GM19238 (cell line): ENCODE results near the gene GFY.

ENCODE experiments used
- DNase-seq: peaks from one replicate; pipeline ENCODE4 v3.0.0; 2011; ENCODE audit warnings: low spot score; ENCODE audit not compliant: insufficient read length

The GFY gene

DNA sequence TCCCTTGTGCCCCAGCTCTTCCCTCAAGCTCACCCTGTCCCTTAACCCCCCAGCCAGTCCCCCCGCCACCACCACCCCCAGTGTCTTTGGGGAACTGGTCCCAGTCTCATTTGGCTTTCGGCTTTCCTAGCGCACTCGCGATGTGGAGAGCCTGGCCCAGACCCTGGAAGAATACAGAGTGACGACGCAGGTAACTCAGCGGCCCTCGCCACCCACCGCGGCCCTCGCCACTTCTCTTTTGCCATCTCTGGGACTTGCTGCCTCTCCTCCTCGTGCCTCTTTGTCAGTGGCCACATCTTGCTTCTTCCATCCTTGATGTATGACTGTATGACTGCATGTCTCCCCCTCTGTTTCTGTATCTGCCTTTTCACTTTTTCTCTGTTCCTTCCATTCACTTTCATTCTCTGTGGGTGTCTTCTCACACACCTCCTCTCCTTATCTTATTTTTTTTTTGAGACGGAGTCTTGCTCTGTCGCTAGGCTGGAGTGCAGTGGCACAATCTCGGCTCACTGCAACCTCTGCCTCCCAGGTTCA lies 17.6 kb upstream of the GFY start:
- DNase-seq = no peak

DNA sequence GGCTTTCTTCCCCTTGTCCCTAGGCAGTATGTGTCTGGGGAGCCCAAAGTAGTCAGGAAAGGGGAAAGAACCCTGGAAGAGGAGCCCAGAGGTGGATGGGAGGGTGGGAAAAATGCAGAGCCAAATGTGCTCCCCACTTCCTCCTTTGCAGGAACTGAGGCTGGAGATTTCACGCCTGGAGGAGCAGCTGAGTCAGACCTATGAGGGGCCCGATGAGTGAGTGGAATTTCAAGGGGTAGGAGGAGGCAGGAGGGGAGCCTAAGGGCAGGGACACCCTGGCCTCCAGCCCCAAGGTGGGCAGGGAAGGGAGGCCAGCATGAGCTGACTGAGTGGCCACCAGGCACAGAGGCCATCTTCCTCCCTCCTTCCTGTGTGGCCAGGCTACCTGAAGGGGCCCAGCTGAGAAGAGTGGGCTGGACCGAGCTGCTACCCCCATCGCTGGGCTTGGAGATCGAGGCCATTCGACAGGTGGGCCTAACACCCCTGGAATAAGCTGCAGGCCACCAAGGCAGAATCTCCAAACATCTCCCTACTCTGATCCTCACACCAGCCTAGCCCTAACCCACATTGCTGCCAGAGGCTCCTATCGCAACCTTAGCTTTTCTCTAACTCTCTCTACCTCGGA lies 16.3 kb upstream of the GFY start:
- no peak for DNase-seq

DNA sequence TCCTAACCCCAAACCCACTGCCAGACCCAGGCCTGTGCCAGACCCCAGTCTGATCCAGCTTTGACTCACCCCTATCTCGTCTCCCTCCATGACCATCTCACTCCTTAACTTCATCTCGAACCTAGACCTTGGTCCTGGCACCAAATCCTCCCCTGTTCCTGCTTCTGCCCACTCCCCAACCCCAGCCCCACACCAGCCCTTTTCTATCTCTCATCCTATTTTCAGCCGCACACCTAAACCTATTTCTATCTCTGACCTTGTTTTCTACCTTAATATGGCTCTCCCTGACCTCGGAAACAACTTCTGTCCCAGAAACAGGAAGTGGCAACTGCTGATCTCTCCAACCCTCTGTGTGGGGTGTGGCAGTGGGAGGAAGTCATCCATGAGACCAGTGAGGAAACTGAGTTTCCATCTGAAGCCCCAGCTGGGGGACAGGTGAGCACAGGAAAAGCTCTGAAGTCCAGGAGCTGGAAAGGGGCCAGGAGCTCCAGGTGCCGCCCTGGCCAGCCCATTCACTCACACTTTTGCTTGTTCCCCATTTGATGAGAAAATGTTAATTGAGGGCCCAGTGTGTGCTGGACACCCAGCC lies 15.7 kb upstream of the GFY start:
- no peak for DNase-seq

DNA sequence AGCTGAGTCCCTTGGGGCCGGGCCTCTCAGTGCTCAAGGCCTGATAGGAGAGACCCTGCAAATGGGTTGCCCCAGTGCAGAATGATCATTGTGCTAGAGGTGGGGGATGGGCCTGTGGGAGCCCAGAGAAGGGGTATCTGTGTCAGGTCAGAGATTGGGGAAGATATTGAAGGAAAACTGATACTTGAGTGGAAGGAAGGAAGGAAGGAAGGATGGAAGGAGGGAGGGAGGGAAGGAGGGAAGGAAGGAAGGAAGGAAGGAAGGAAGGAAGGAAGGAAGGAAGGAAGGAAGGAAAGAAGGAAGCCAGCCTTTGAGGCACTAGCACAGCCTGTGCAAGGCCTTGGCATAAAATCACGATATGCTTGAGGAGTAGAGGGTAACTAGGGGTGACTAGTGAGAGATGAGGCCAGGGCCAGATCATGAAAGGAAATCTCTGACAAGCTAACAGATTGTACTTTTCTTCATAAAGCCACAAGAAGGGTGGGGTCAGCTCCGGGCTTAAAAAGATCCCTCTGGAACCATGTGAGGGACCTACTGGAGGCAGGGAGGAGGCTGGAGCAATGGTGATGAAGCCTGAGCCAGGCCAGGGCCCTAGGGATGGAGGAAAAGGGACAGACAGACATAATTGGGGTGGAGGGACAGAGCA lies 13.4 kb upstream of the GFY start:
- no peak for DNase-seq

DNA sequence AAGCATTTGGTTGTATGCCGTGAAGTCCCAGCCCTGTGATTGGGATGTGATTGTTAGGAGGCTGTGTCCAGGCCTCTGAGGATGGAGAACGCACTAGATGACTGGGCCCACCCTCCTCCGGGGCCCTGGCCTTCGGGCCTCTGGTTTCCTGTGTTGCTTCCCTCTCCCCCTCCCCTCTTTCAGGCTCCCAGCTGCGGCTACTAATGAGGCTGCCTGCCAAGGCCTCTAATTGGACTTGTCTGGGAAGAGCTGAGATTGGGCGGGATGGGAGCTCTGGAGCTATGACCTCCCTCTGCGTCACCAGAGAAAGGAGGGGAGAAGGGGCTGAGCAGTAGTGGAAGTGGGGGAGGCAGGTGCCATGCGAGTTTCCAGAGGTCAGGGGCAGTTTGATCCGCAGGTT lies 11.8 kb upstream of the GFY start:
- DNase-seq = no peak

DNA sequence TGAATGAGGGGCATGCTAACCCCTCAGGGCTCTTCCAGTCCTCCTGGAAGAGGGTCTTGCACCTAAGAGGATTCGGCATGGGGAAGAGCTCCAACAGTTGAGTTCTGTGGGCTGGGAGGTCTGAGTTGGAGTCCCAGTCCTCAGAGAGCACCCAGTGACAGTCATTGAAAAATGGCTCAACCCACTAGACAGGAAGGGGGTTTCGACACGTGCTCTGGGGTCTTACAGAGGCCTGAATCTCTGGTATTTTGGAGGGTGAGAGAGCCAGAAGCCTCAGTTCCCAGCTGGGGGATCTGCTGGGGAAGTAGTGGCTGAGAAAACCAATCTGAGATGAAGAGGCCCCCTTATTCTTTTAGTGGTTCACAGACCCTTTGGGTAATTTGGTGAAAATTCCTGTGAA lies 10.9 kb upstream of the GFY start:
- DNase-seq = no peak

DNA sequence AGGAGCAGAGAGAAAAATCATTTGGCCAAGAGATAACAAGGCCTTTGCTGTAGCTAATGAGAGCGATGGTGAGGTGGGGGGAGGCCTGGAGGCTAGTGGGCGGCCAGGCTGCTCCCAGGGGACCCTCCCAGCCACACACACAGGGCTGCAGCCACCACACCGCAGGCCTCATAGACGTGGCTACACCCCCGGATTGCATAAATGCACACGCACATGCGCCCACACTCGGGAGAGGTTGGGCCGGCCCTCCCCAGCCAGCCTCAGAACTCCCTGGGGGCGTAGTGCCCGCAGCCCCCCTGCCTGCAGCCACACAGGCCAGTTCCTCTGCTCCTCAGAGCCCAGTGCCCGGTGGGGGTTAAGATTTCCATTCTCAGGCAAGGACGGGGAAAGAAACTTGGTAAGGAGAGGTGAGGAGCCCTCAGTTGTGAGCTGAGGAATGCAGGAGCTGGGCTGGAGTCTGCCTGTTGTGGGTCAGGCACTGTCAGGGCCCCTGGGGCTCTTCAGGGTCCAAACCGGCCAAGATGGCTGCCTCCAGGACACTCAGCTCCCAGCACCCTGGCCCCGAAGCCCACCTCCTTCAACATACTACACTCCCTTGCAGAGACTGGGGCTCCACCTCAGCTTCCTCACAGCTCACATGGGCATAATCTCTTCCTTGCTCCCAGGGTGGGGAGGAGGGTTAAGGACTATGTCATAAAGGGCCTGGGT lies 9.9 kb upstream of the GFY start:
- no peak for DNase-seq

DNA sequence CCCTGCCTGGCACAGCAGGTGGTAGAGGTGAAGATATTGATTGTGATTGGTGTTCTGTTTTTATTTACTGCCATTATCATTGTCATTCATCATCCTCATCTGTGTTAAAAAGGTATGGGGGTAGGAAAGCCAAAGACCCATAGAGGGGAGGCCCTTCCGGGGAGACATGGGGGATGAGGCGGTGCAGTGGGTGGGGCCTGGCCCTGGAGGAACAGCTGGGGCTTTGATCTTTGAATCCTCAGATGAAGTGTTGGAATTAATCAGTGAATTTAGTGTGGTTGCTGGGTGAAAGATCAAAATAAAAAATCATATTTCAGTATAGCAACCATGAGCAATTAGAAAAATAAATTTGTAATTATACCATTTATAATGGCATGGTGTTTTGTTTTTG lies 9.4 kb upstream of the GFY start:
- DNase-seq = no peak

DNA sequence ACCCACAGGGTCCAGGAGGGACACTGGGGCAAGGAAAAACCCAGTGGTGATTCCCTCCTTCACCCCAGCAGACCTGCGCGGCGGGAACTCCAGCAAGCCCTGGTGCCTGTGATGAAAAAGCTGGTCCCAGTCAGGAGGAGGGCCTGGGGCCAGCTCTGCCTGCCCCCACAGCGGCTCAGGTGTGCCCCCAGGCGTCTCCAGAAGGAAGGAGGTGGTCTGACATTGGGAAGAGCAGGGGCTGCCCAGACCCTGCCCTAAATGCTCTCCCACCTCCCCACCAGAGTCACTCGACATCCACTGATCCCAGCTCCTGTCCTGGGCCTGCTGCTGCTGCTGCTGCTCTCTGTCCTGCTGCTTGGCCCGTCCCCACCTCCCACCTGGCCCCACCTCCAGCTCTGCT lies 8.1 kb upstream of the GFY start:
- no peak for DNase-seq

DNA sequence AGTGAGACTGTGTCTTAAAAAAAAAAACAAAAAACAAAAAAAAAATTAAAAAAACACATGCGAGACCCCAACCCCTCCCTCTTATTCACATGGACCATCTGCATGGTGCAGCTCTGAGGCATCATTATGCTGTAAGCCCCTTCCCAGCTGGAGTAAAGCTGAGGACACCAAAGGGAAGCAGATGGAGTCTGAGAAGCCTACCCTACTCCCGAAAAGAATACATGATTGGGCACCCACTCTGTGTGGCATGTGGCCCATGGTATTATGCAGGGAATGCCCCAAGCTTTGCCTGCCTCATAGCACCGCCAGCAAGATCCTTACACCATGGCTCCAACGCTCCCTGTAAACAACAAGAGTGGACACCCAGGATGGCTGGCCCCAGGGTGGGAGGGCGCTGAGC lies 6.7 kb upstream of the GFY start:
- no peak for DNase-seq

DNA sequence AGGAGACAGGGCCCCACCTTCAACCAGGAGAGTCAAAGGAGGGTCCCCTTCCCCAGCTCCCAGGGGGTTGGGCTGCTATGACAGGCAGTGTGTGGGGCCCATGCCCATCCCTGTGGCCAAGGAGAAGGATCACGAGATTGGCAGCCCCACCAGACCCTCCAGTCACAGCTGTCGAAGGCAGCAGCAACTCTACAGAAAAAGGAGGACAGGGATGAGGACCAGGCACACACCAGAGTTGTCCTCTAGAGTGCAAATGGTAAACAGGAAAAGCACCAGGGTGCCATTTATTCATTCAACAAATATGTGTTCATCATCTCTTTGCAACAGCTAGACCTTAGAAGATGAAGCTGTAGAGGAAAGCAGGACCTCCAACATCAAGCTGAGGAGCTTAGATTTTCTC lies 6.0 kb upstream of the GFY start:
- no peak for DNase-seq

DNA sequence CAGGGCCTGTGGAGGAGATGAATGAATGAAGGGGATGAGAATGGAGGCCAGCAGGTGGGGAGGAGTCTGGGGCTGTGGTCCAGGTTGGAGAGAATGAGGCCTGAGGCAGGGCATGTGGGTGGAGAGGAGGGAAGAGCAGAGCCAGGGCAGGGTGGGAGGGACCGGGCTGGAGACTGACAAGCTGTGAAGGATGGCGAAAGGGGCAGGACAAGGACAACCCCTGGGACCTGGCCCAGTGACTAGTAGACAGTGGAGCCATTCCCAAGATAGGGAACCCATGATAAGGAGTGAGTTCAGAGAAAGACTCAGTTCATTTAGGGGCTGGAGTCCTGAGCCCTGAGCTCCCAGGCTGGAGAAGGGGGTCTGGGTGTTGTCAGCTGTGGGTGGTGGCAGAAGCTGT lies 5.0 kb upstream of the GFY start:
- DNase-seq = no peak

DNA sequence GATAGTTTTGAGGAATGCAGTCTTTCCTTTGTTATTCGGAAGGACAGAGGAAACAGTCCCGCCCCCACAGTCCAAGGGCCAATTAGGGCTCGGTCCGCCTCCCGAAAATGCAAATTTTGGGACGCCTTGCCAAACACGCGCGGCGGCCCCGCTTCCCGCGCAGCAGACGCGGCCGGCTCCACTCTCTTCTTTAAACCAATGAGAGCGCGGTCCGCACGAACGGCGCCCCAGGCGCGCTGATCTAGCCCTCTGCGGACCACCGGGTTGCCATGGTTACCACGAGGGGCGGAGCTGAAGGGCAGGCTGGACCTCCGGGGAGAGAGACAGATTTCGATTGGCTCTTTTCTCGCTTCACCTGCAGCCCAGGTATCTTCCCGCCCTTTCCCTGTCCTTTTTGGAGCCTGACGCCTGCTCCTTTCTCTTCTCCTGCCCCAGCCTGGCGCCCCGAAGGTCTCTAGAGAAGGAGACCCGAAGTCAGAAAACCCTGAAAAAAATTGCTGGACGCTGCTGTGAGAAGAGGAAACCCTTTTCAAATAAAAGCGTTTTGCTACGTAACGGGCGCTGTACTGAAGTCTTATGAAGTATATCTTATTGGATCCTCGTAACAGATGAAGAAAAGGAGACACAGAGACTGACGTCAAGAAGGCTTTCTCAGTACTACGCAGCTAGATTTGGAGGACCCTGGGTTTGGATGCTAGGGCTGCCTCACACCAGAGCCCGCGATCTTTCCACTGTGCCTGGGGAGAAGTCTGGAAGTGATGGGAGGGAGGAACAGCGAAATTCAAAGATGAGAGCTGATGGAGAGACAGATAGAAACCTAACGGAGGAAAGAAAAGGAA lies 3.9 kb upstream of the GFY start:
- DNase-seq = peak; percentile 54

DNA sequence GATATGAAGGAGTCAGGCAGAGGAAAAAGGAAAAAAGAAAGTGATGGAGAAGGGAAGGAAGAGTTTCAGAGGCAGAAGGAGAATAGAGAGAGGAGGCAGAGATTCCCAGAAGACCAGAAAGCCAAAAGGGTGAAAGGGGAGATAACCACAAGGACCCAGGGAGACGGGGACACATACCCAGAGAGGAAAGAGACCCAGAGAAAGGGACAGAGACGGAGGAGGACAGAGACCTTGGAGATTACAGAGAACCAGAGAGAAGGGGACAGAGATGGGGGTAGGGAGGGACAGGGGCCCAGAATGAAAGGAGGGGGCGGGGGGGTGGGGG lies 3.3 kb upstream of the GFY start:
- DNase-seq = no peak

DNA sequence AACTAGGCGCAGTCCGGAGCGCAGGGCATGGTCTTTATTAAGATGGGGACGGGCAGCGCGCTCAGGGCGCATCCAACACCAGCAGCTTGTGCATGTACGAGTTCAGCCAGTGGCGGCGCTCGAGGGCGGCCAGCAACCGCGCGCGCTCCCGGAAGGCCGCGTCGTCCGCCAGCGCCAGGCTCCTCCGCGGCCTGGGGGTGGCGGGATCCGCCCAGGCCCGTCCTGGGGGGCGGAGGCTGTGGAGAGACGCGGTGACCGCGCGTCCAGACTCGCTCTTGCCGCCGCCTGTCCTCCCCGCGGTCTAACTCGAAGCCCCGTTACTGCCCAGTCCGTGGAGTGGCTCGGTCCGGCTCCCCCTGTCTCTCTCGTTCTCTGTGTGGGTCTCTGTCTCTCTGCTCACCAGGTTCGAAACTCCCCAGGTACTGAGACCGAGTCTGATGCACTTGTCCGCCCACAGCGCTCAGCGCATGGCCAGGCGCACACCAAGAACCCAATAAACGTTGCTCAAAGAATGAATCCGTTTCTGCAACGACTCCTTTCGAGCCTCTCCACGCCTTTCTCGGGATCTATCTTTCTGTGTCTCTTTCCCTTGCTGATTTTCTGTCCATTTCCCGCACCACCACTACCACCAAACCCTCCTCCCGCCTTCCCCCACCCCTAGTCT lies 2.6 kb upstream of the GFY start:
- DNase-seq = no peak

DNA sequence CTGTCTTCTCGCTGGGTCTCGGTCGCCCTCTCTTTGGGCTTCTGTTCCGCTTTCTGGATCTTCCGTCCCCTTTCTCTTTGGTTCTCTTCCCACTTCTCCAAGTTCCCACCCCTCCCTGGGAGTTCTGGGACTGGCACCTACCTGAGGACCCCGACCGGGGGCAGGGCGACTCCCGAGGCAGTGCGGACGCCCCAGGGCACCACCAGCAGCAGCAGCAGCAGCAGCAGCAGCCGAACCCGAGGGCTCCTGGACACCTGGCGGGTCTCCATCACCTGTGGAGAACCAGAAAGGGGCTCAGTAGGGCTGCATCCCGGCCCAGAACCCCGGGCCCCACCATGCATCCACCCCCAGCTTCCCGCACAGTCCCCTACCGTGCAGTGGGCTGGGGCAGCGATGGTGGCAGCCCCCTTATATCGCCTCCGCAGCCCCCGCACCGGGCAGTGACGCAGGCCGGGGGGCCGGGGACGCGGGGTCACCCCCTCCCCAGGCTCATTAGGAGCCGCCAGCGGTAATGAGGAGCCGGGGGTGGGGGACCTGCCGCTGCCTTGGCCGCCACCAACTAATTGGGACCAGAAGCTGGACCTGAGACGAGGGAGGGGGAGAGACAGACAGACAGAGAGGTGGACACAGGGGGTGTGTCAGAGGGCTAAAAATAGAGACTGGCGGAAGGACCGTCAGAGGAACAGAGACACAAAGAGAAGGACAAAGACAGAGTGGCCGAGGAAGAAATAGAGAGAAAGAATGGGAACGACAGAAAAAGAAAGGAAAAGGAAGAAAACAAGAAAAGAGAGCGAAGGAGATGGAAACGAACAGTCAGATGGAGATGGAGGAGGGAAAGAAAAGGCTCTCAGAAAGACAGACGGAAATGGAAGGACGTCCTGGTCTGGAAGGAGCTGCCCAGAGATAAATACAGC lies 1.9 kb upstream of the GFY start, which contains the start of gene PTH2:
PTH2 (minus strand) TSS at position 371 of the 914 bp plus-strand sequence; CDS start at position 269, 102 bp downstream.
- DNase-seq = no peak

DNA sequence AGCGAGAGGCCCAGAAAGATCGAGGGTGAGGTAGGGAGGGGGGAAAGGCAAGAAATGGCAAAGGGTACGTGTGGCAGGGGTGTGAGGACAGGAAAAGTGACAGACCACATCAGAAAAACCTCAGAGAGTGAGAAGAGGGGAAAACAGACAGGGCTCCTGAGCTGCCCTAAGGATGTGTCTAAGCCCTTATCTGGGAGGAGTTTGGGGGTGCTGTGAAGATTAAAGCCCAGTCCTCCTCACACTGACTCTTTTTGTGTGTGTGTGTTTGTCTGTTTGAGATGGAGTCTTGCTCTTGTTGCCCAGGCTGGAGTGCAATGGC lies 1.2 kb upstream of the GFY start:
- DNase-seq = no peak

DNA sequence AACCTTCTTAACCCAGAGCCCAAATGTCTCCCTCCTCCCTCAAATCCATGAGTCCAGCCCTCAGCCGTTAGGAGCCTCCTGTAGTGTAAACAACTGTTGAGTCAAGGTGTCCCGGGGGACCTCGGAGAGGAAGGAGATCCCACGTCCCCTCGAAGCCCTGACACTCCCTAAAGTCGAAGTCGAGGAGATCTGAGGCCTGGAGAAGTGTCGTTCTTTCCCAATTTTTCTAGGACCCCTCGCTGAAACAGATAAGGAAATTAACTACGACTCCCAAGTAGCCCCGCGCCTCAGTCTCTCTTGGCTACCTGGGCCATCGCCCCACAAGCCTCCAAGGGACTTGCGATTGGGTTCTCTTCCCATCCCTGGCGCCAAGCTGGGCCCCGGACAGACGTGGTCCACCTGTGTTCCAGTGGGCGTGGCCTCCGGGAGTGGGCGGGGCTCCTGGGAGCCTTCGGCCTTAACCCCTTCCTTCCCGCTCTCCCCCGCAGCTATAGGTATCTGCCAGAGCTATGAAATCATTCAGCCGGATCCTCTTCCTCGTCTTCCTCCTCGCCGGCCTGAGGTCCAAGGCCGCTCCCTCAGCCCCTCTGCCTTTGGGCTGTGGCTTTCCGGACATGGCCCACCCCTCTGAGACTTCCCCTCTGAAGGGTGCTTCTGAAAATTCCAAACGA lies 869 bp downstream of the GFY start:
- no peak for DNase-seq

DNA sequence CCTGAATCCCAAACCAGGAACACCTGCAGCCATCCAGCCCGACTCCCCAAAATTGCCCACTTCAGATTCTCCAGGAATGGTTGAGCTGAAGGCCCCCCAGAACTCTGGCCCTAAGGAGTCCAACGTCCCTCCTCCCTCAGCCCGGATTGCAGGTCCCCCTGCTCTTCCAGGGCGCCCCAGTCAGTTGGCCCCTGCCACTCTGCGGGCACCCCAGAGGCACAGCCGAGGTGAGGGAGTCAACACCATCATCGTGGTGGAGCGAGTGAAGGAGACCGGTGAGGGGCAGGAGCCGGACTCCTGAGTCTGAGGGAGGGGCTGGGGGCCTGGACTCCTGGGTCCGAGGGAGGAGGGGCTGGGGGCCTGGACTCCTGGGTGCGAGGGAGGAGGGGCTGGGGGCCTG lies 2.2 kb downstream of the GFY start:
- no peak for DNase-seq
